Activated T-helper 17 cell treated with anti-CD3 and anti-CD28 coated beads, Interleukin-2, amount 50 U/mL, for 72 hours (primary cell): ENCODE results near the gene TRPV5. TPM values are rescaled to one million over a fixed set of nuclear protein-coding genes. Genes with fewer than 3 reads are reported as not detected.

ENCODE experiments used
- ATAC-seq: fragments of 150-1000 bp; cut with Tn5 transposase; replicated peaks from 2 replicates; pipeline ENCODE4 v1.10.0; 2021; ENCODE audit warnings: mild to moderate bottlenecking, moderate library complexity
- H3K27ac Mint-ChIP-seq: one replicate; pipeline ENCODE4 v1.8.0; 2022; ENCODE audit warnings: mixed read lengths
- H3K27me3 Mint-ChIP-seq: one replicate; pipeline ENCODE4 v1.8.0; 2022; ENCODE audit warnings: mixed read lengths
- H3K36me3 Mint-ChIP-seq: one replicate; pipeline ENCODE4 v1.8.0; 2022; ENCODE audit warnings: low read depth, mild to moderate bottlenecking, mixed read lengths
- H3K4me1 Mint-ChIP-seq: one replicate; pipeline ENCODE4 v1.8.0; 2022; ENCODE audit warnings: mixed read lengths
- H3K4me3 Mint-ChIP-seq: one replicate; pipeline ENCODE4 v1.8.0; 2022; ENCODE audit warnings: mild to moderate bottlenecking, mixed read lengths
- H3K9me3 Mint-ChIP-seq: one replicate; pipeline ENCODE4 v1.8.0; 2022; ENCODE audit warnings: mixed read lengths
- total RNA-seq, 2 donors: library from RNA; stranded (reverse); gene quantifications; one replicate each; pipeline ENCODE4 v1.2.3, GENCODE V29; 2022

The TRPV5 gene
- total RNA-seq, 2 donors from 2014 or later = 0.13 TPM; not detected in 1

- no peak overlapping the region for H3K27ac Mint-ChIP-seq
- no peak overlapping the region for H3K4me3 Mint-ChIP-seq
- ATAC-seq = no peak
- H3K36me3 Mint-ChIP-seq = no peaks in the 10 kb centered on the region
- H3K27me3 Mint-ChIP-seq = peaks cover 19% of the 10 kb centered on the region
- no peaks in the 10 kb centered on the region for H3K9me3 Mint-ChIP-seq
- H3K4me1 Mint-ChIP-seq = no peaks in the 10 kb centered on the region
Observed at GRCh38 chr7:142892951-142893350, 40.6 kb downstream of the TRPV5 start.

- H3K4me1 Mint-ChIP-seq = no peaks in the 10 kb centered on the region
- no peaks in the 10 kb centered on the region for H3K36me3 Mint-ChIP-seq
- no peak overlapping the region for H3K27ac Mint-ChIP-seq
- H3K9me3 Mint-ChIP-seq = no peaks in the 10 kb centered on the region
- no peak for ATAC-seq
- no peak overlapping the region for H3K4me3 Mint-ChIP-seq
- H3K27me3 Mint-ChIP-seq = peaks cover 14% of the 10 kb centered on the region
Observed at GRCh38 chr7:142891490-142892082, 42.0 kb downstream of the TRPV5 start.

- H3K27me3 Mint-ChIP-seq = peaks cover 9% of the 10 kb centered on the region
- ATAC-seq = no peak
- H3K4me3 Mint-ChIP-seq = no peak overlapping the region
- no peaks in the 10 kb centered on the region for H3K4me1 Mint-ChIP-seq
- no peak overlapping the region for H3K27ac Mint-ChIP-seq
- no peaks in the 10 kb centered on the region for H3K9me3 Mint-ChIP-seq
- no peaks in the 10 kb centered on the region for H3K36me3 Mint-ChIP-seq
Observed at GRCh38 chr7:142890874-142891485, 42.6 kb downstream of the TRPV5 start.

GRCh38 chr7:142889816-142890215 is 43.7 kb downstream of the TRPV5 start:
- no peak for ATAC-seq
- Mint-ChIP-seq H3K27ac (no peak overlapping the region), H3K27me3 (peaks cover 9% of the 10 kb centered on the region), H3K9me3 (no peaks in the 10 kb centered on the region), H3K4me3 (no peak overlapping the region), H3K36me3 (no peaks in the 10 kb centered on the region), H3K4me1 (no peaks in the 10 kb centered on the region)

- ATAC-seq = no peak
- no peaks in the 10 kb centered on the region for H3K9me3 Mint-ChIP-seq
- no peaks in the 10 kb centered on the region for H3K36me3 Mint-ChIP-seq
Observed at GRCh38 chr7:142887282-142888015, 46.1 kb downstream of the TRPV5 start.

GRCh38 chr7:142886866-142887265 is 46.7 kb downstream of the TRPV5 start:
- no peaks in the 10 kb centered on the region for H3K9me3 Mint-ChIP-seq
- peaks cover 9% of the 10 kb centered on the region for H3K27me3 Mint-ChIP-seq
- H3K36me3 Mint-ChIP-seq = no peaks in the 10 kb centered on the region
- no peak for ATAC-seq
- no peak overlapping the region for H3K4me3 Mint-ChIP-seq
- H3K27ac Mint-ChIP-seq = no peak overlapping the region
- H3K4me1 Mint-ChIP-seq = no peaks in the 10 kb centered on the region

More at GRCh38 chr7:142887282-142888015, 46.1 kb downstream of the TRPV5 start:
- H3K4me1 Mint-ChIP-seq = no peaks in the 10 kb centered on the region
- H3K27ac Mint-ChIP-seq = no peak overlapping the region
- H3K4me3 Mint-ChIP-seq = no peak overlapping the region
- peaks cover 9% of the 10 kb centered on the region for H3K27me3 Mint-ChIP-seq

GRCh38 chr7:142885311-142886230 is 48.0 kb downstream of the TRPV5 start, which contains the start of gene TRPV6:
TSS of gene TRPV6 (minus strand) at chr7:142885745.
- H3K4me1 Mint-ChIP-seq = no peaks in the 10 kb centered on the region
- H3K4me3 Mint-ChIP-seq = no peak within 1 kb of the TSS
- H3K9me3 Mint-ChIP-seq = no peaks in the 10 kb centered on the region
- no peaks in the 10 kb centered on the region for H3K36me3 Mint-ChIP-seq
- no peak for ATAC-seq
- H3K27ac Mint-ChIP-seq = no peak within 1 kb of the TSS
- peaks cover 4% of the 10 kb centered on the region for H3K27me3 Mint-ChIP-seq

- H3K27me3 Mint-ChIP-seq = peaks cover 4% of the 10 kb centered on the region
- H3K9me3 Mint-ChIP-seq = no peaks in the 10 kb centered on the region
- no peak overlapping the region for H3K4me3 Mint-ChIP-seq
- no peaks in the 10 kb centered on the region for H3K4me1 Mint-ChIP-seq
- H3K27ac Mint-ChIP-seq = no peak overlapping the region
- ATAC-seq = no peak
- H3K36me3 Mint-ChIP-seq = no peaks in the 10 kb centered on the region
Observed at GRCh38 chr7:142884286-142884640, 49.3 kb downstream of the TRPV5 start.

- no peak overlapping the region for H3K27ac Mint-ChIP-seq
Observed at GRCh38 chr7:142883571-142884285, 49.8 kb downstream of the TRPV5 start.

GRCh38 chr7:142883145-142883544 is 50.4 kb downstream of the TRPV5 start:
- Mint-ChIP-seq H3K4me1 (no peaks in the 10 kb centered on the region), H3K36me3 (no peaks in the 10 kb centered on the region), H3K27ac (no peak overlapping the region), H3K4me3 (no peak overlapping the region), H3K9me3 (no peaks in the 10 kb centered on the region), H3K27me3 (peaks cover 4% of the 10 kb centered on the region)
- ATAC-seq = no peak

More at GRCh38 chr7:142883571-142884285, 49.8 kb downstream of the TRPV5 start:
- H3K4me3 Mint-ChIP-seq = no peak overlapping the region
- no peaks in the 10 kb centered on the region for H3K4me1 Mint-ChIP-seq
- no peaks in the 10 kb centered on the region for H3K36me3 Mint-ChIP-seq
- peaks cover 4% of the 10 kb centered on the region for H3K27me3 Mint-ChIP-seq
- no peak for ATAC-seq
- no peaks in the 10 kb centered on the region for H3K9me3 Mint-ChIP-seq

- H3K27me3 Mint-ChIP-seq = peaks cover 3% of the 10 kb centered on the region
- H3K4me1 Mint-ChIP-seq = no peaks in the 10 kb centered on the region
- H3K4me3 Mint-ChIP-seq = no peak overlapping the region
- no peak overlapping the region for H3K27ac Mint-ChIP-seq
- no peaks in the 10 kb centered on the region for H3K9me3 Mint-ChIP-seq
- no peaks in the 10 kb centered on the region for H3K36me3 Mint-ChIP-seq
- ATAC-seq = no peak
Observed at GRCh38 chr7:142882338-142882678, 51.2 kb downstream of the TRPV5 start.

GRCh38 chr7:142881586-142882337 is 51.8 kb downstream of the TRPV5 start:
- no peaks in the 10 kb centered on the region for H3K9me3 Mint-ChIP-seq
- no peaks in the 10 kb centered on the region for H3K27me3 Mint-ChIP-seq
- no peaks in the 10 kb centered on the region for H3K4me1 Mint-ChIP-seq
- no peak overlapping the region for H3K27ac Mint-ChIP-seq
- H3K4me3 Mint-ChIP-seq = no peak overlapping the region
- no peaks in the 10 kb centered on the region for H3K36me3 Mint-ChIP-seq
- no peak for ATAC-seq

- no peak overlapping the region for H3K27ac Mint-ChIP-seq
- H3K27me3 Mint-ChIP-seq = no peaks in the 10 kb centered on the region
- H3K36me3 Mint-ChIP-seq = no peaks in the 10 kb centered on the region
- H3K4me1 Mint-ChIP-seq = no peaks in the 10 kb centered on the region
- H3K9me3 Mint-ChIP-seq = no peaks in the 10 kb centered on the region
- peak; percentile 62 for ATAC-seq
- no peak overlapping the region for H3K4me3 Mint-ChIP-seq
Observed at GRCh38 chr7:142880876-142881505, 52.6 kb downstream of the TRPV5 start.
